GM19328 (cell line): ENCODE measurements around the gene SOD2.
"Not testable (repeated sequence)": the region's sequence is repeated elsewhere in the genome, so short reads cannot be mapped to it uniquely, and the experiment has no call there.

ENCODE experiments used
- ATAC-seq: cut with Tn5 transposase; IDR thresholded peaks from one replicate; pipeline ENCODE4 v1.9.1; 2021; ENCODE audit warnings: mild to moderate bottlenecking, moderate library complexity; ENCODE audit not compliant: unreplicated experiment

The SOD2 gene

DNA sequence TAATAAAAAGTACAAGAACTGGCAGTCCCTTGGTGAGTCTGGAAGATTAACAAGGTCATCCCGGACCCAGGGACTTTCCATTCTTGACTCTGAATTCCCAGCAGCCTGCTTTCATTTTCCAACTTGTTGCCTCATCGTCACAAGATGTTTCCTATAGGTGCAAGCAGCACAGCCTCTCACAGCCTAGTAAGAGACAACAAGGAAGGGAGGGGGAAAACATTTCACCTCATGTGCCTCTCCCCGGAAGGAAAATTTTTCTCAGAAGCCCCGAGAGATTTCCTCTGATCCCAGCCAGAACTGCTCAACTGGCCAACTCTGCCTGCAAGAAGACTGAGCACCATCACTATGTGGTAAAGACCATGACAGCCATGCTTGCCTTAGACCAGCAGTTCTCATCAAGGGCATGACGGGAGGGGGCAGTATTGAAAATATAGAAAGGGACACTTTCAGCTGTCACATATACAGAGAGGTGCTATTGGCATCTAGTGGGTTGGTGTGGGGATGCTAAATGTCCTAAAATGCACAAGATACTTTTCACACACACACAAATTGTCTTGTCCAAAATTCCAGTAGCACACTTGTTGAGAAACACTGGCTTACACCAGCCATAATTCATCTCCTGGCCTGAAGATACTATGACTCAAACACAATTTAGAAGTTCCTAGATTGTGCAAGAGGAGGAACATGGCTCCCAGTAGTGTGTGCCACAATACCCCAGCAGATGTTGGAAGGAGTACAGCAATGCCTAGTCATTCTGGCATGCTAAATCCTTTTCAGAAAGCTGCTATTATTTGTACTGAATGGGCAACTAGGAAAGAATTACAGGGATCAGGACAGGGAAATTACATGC lies 23.4 kb upstream of the SOD2 start:
- ATAC-seq, result no peak

GRCh38 chr6:159715605-159716004 lies 22.6 kb upstream of the SOD2 start:
- no peak for ATAC-seq

- no peak for ATAC-seq
Observed at GRCh38 chr6:159715166-159715565, 22.1 kb upstream of the SOD2 start.

- no peak for ATAC-seq
Observed at GRCh38 chr6:159714404-159714803, 21.4 kb upstream of the SOD2 start.

DNA sequence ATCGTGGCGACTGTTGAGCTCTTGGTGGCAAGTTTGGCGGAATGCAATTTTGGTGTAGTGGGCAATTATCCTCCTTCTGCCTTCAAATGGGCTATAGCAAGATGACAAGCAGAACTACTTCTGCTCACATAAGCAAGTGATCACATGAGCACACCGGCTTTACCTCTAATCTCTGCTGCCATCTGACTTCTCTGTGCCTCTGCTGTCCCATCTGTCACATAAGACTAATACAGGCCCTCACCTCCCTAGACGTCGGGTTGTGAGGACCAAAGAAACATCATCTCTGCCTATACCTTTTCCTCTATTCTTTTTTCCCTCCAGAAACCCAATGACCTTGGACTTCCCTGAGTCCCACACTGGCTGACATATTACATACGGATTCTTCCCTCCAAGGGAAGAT lies 20.9 kb upstream of the SOD2 start:
- ATAC-seq, result no peak

DNA sequence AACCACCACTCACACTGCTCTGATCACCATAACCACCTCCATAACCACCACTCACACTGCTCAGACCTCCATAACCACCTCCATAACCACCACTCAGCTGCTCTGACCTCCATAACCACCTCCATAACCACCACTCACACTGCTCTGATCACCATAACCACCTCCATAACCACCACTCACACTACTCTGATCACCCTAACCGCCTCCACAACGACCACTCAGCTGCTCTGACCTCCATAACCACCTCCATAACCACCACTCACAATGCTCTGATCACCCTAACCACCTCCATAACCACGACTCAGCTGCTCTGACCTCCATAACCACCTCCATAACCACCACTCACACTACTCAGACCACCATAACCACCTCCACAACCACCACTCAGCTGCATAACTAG lies 19.3 kb upstream of the SOD2 start:
- ATAC-seq, result not testable (repeated sequence)

DNA sequence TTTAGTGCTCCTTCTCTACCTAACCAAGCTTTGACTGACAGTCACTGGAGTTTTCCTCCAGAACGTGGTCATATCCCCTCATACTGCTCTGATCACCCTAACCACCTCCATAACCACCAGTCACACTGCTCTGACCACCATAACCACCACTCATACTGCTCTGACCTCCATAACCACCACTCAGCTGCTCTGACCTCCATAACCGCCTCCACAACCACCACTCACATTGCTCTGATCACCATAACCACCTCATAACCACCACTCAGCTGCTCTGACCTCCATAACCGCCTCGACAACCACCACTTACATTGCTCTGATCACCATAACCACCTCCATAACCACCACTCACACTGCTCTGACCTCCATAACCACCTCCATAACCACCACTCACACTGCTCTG lies 17.6 kb upstream of the SOD2 start:
- not testable (repeated sequence) for ATAC-seq

DNA sequence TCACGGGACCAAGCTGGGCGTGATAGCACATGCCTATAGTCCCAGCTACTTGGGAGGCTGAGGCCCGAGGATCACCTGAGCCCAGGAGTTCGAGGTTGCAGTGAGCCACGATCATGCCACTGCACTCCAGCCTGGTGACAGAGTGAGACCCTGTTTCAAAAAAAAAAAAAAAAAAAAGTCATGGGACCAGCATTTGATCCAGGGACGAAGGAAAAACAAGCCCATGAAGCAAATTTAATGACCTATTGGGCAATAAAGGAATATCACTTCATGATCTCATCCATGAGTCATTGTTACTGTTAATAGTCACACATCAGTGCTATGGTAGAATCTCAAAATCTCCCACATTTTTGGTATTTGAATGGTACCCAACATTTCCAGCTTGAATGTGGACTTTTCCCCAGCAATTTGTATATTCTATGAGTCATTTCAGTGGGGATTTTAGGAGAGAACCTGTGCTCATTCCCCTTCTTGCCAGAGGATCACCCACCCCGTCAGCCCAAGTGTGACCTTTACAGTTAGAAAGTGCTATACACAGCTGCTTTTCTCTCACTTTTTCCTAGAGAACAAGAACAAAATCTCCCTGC lies 8.5 kb upstream of the SOD2 start:
- ATAC-seq, result no peak

DNA sequence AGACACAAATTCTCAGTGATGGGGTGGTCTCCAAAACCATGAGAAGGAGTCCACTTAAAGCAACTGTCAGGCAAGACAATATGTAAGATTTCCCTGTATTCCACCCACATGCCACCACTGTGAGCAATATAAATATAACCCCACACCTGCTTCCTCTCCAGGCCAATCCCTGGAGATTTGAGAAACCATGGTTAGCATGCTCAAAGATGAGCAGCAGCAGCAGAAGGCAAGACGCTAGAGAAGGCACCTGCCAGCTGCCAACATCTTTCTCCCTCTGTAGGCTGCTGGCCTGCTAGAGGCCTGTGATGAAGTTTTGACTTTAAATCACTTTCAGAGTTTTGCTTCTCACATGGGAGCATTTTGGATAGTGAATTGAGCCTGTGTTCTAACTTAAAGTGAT lies 7.9 kb upstream of the SOD2 start:
- no peak for ATAC-seq

DNA sequence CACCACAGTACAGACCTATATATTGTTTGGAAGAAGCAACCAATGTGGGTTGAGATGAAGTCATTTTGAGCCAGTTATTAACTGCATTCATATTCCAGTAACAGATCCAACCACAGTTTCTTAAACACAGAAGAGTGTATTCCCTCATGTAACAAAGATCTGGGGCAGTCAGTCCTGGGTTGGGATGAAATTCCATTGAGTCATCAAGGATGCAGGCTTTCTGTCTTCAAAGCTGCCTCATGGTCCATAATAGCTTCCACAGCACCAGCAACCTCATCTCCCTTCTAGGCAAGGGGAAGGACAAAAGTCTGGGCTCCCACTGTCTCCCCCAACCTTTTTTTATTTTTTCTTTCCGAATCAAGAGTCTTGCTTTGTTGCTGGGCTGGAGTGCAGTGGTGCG lies 2.9 kb upstream of the SOD2 start:
- no peak for ATAC-seq

DNA sequence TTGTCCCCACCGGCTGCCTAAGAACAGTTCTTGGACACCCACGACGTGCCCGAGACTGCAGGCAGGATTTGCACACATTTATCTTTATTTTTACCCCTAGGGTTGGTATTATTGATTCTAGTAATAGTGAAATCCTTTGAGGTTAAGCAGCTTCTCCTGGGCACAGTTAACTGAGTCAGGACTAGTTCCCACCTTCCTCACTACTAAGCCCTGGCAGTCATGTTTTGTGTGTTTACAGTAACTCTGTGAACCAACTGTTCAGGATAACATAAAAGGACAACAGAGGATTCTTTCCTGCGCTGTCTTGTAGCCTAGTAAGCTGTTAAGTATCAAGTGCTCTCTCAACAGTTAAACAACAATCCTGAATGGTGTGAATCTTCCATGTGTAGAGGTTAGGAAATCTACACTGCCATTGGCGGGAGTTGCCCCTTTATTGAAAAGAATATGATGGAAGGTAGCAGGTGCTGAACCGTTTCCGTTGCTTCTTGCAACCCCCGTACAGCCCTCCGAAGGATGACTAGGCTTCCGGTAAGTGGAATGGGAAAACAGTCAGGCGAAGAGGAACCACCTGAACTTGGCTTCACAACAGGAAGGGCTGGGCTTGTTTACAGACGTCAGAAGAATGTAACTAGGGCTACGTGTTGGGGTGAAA lies 979 bp upstream of the SOD2 start:
- ATAC-seq, result peak; percentile 0

- ATAC-seq, result peak; percentile 34
Observed at GRCh38 chr6:159692303-159693127, 526 bp downstream of the SOD2 start.

GRCh38 chr6:159691963-159692287 lies 1.1 kb downstream of the SOD2 start:
- no peak for ATAC-seq

DNA sequence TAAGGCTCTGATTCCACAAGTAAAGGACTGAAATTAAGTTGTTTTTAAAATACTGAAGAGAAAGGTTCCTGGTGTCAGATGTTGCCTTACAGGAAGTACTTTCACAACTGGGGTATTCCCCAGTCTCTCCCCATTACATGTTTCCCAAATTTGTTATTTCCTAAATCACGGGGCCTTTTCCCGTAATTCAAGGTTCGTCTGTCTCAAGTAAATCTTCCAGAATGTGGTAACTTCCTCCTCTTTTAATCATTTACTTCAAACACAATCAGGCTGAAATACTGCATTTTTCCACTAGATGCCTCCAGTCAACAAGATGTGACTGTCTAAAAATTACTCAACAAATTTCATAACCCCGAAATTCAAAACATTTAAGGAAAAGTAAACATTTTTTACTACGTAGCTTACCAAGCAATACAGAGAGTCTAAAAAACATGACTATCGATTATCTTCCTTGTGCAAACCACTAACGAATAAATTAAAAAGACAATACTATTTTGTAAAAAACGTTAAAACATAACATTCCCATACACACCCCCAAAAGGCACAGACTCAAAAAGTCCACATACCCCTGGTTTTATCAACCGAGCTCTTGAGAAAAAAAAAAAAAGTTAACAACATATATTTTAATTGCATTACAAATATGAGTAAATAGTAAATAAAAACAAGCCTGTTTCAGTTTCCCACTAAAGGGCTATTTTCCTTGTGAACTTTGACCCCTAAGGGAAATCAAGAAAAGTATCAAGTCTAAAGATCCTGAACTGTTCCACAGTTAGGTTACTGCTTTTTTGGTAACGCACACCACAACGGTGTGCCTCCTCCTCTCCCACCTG lies 1.7 kb downstream of the SOD2 start:
- ATAC-seq, result no peak

- not testable (repeated sequence) for ATAC-seq
Observed at GRCh38 chr6:159690135-159690534, 2.9 kb downstream of the SOD2 start.

DNA sequence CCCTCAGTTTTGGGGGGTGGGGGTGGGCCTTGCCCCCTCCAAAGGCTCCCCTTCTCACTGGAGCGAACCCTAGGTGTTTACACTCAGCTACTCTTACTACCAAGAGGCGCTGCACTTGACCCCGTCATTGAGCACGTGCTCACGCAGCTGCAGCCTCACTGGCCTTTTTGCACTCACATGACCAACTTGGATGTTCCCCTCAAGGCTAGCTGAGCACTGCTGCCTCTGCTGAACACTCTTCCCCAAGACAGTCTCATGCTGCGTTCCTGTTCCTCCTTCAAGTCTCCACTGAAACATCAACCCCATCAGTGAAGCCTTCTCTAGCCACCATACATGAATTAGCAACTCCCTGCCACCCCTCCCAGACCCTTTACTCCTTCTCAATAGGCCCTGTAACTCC lies 4.0 kb downstream of the SOD2 start:
- no peak for ATAC-seq

DNA sequence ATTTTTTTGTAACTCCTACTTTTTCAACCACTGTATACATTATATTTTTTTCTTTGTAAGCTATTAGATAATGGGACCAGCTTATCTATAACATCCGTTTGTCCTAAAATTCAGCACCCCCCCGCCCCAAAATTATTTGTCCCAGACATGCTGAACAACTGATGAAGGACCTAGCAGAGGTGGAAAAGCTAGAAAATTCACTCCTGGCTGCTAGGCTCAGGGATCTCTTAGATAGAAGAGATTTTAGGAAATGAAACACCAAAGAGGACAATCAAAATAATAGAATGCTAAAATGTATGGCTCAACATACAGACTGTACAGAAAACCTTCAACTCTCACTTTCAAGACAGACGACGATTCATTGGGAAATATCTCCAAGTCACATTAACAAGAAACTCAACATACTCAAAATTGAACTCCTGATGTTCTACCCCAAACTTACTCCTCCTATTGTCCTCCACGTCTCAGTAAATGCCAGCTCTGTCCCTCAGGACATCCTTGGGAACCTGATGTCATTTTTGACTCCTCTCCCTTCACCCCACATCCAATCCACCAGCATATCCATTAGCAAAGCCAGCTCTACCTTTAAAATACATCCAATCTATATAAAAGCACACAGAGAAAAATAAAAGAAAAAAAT lies 4.7 kb downstream of the SOD2 start:
- ATAC-seq, result no peak

DNA sequence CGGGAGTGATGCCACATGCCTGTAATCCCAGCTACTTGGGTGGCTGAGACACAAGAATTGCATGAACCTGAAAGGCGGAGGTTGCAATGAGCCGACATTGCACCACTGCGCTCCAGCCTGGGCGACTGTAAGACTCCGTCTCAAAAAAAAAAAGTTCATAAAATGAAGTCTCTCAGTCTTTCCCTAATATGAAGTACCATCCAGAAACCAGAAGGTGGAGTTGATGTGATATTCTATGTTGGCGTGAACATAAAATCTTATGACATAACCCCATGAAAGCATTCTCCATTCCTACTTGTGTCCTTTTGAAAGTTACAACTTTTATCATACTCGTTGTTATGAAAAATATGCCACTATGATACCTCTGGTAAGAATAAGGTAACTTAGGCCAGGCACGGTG lies 5.7 kb downstream of the SOD2 start:
- no peak for ATAC-seq

- no peak for ATAC-seq
Observed at GRCh38 chr6:159686703-159687102, 6.3 kb downstream of the SOD2 start.

GRCh38 chr6:159686040-159686439 lies 7.0 kb downstream of the SOD2 start:
- ATAC-seq, result no peak
